SK-N-SH treated with all-trans-retinoic acid at 6 μM for 48 hours (cell line): ENCODE results near the gene APOL3.

Experiments
- ARNTL ChIP-seq: fragments of 450-650 bp; formaldehyde crosslinking; IDR thresholded peaks from 2 replicates; pipeline ENCODE4 v1.5.0; 2020; ENCODE audit warnings: low read depth, mild to moderate bottlenecking, moderate library complexity, borderline replicate concordance
- BACH2 ChIP-seq: fragments of 250-450 bp; sonication (Bioruptor Pico); IDR thresholded peaks from 2 replicates; pipeline ENCODE4 v1.9.0; 2021; ENCODE audit warnings: mild to moderate bottlenecking, borderline replicate concordance
- CREB5 ChIP-seq: fragments of 250-450 bp; sonication (Bioruptor Pico); IDR thresholded peaks from 2 replicates; pipeline ENCODE4 v1.5.1; 2020; ENCODE audit warnings: low read depth, mild to moderate bottlenecking, moderate library complexity
- POU6F1 ChIP-seq: fragments of 250-450 bp; sonication (Bioruptor Pico); IDR thresholded peaks from 2 replicates; pipeline ENCODE4 v1.8.0; 2021; ENCODE audit warnings: low read depth, mild to moderate bottlenecking, moderate library complexity, borderline replicate concordance
- ZFP3 ChIP-seq: fragments of 250-450 bp; sonication (Bioruptor Pico); IDR thresholded peaks from 2 replicates; pipeline ENCODE4 v1.5.0; 2020; ENCODE audit warnings: mild to moderate bottlenecking, moderate library complexity

- TF ChIP-seq CREB5 (CRISPR knock-in tag) (no peak), ARNTL (CRISPR knock-in tag) (no peak), BACH2 (no peak), POU6F1 (CRISPR knock-in tag) (no peak), ZFP3 (CRISPR knock-in tag) (no peak)
Observed at GRCh38 chr22:36198536-36198935, 38.0 kb upstream of the APOL3 start.
